HepG2 (cell line): ENCODE data around the gene ATP2B2. TPM values are rescaled to one million over a fixed set of nuclear protein-coding genes. Genes with fewer than 3 reads are reported as not detected.

Source experiments
- ATAC-seq: fragments of 200-7000 bp; cut with Tn5 transposase; 3 replicates; pipeline ENCODE4 v1.9.1; 2020; ENCODE audit warnings: mild to moderate bottlenecking, moderate library complexity
- BruUV-seq: library from RNA; stranded (reverse); fragments of 400-500 nt; replicated peaks from 2 replicates; lab custom pipeline; 2021; lab: Mats Ljungman, UMichigan
- CTCF ChIA-PET: fragments of 300-600 bp; formaldehyde crosslinking; extraction: SDS; loops from one replicate; lab custom pipeline; 2021; ENCODE audit warnings: low total read pairs, inconsistent platforms, low intra/inter-chr PET ratio; lab: Yijun Ruan, JAX
- POLR2A ChIA-PET: fragments of 350-600 bp; sonication (Branson Sonifier 250); formaldehyde crosslinking; loops from one replicate; lab custom pipeline; 2020; ENCODE audit warnings: antibody characterized with exemption, inconsistent platforms; lab: Yijun Ruan, JAX
- DNase-seq: peaks from one replicate; pipeline ENCODE4 v3.0.0-alpha.2; 2015; ENCODE audit warnings: low spot score
- FAIRE-seq: peaks from 3 replicates; lab custom pipeline; 2011; peaks lifted over from hg19 to GRCh38; lab: Jason Lieb, UNC
- H2AFZ ChIP-seq: one replicate; pipeline ENCODE4 v1.6.1; 2011; ENCODE audit warnings: low read length, inconsistent platforms
- H3K27ac ChIP-seq: fragments of 300-600 bp; 3 replicates; pipeline ENCODE4 v1.8.0; 2011; ENCODE audit warnings: mixed run types, mild to moderate bottlenecking, mixed read lengths, low read length, inconsistent platforms; ENCODE audit not compliant: insufficient read depth; ENCODE audit errors: extremely low read length
- H3K27me3 ChIP-seq, 2 experiments: fragments of 200-600 bp in 1 of 2; 2 replicates in 1 of 2; 3 replicates in 1 of 2; pipeline versions ENCODE4 v1.6.0 to v1.8.0; 2011; ENCODE audit warnings: low read length in 2 of 2, mild to moderate bottlenecking in 2 of 2, moderate library complexity in 2 of 2, inconsistent platforms in 1 of 2; ENCODE audit not compliant: insufficient read depth in 2 of 2, control insufficient read depth in 1 of 2
- H3K36me3 ChIP-seq, 2 experiments: fragments of 200-600 bp in 1 of 2; replicated peaks in 1 of 2; 2 replicates in 1 of 2; 3 replicates in 1 of 2; pipeline versions ENCODE4 v1.5.1 to v1.8.0; 2011; ENCODE audit warnings: low read length in 2 of 2, inconsistent platforms in 1 of 2; ENCODE audit not compliant: insufficient read depth in 2 of 2, control insufficient read depth in 1 of 2
- H3K4me1 ChIP-seq: 2 replicates; pipeline ENCODE4 v1.5.1; 2012; ENCODE audit warnings: low read length, inconsistent platforms; ENCODE audit not compliant: insufficient read depth
- H3K4me2 ChIP-seq: 2 replicates; pipeline ENCODE4 v1.6.0; 2011; ENCODE audit warnings: low read depth, low read length, inconsistent platforms
- H3K4me3 ChIP-seq, 3 experiments: fragments of 200-600 bp in 1 of 3; sonication (generic), shearing (Covaris generic) in 1 of 3; replicated peaks in 1 of 3; 2 replicates each; pipeline ENCODE4 v1.5.1; 2011 to 2016; ENCODE audit warnings: low read length in 3 of 3, inconsistent platforms in 2 of 3, low read depth in 2 of 3, mild to moderate bottlenecking in 2 of 3, control low read depth in 1 of 3, mixed read lengths in 1 of 3; ENCODE audit not compliant: insufficient read depth in 1 of 3
- H3K79me2 ChIP-seq: one replicate; pipeline ENCODE4 v1.6.1; 2011; ENCODE audit warnings: low read length, inconsistent platforms; ENCODE audit not compliant: insufficient read depth
- H3K9ac ChIP-seq: 2 replicates; pipeline ENCODE4 v1.6.0; 2011; ENCODE audit warnings: mild to moderate bottlenecking, low read depth, low read length, inconsistent platforms; ENCODE audit not compliant: insufficient read depth
- H3K9me3 ChIP-seq: 2 replicates; pipeline ENCODE4 v1.5.1; 2012; ENCODE audit warnings: mild to moderate bottlenecking, low read length
- H4K20me1 ChIP-seq: 2 replicates; pipeline ENCODE4 v1.6.0; 2011; ENCODE audit warnings: inconsistent platforms, mild to moderate bottlenecking, low read length, moderate library complexity; ENCODE audit not compliant: insufficient read depth
- CCAR2 ChIP-seq: fragments of 200-400 bp; formaldehyde crosslinking; optimal IDR thresholded peaks from 2 replicates; pipeline ENCODE3; 2018; ENCODE audit warnings: low read depth, mild to moderate bottlenecking, low read length, moderate library complexity
- CREM ChIP-seq, 2 experiments: sonication (generic) in 1 of 2; formaldehyde crosslinking in 1 of 2; IDR thresholded peaks; 2 replicates each; pipeline versions ENCODE4 v1.4.0 to v1.6.1; 2016 to 2020; ENCODE audit warnings: antibody characterized with exemption in 1 of 2, mild to moderate bottlenecking in 1 of 2, missing genetic modification reagents in 1 of 2
- FOXC1 ChIP-seq: sonication (generic); formaldehyde crosslinking; IDR thresholded peaks from 2 replicates; pipeline ENCODE4 v1.8.0; 2022; ENCODE audit warnings: mild to moderate bottlenecking, missing genetic modification reagents, borderline replicate concordance
- HMG20B ChIP-seq: conservative IDR thresholded peaks from 2 replicates; pipeline ENCODE4 v1.6.1; 2016; ENCODE audit warnings: missing genetic modification reagents, missing compliant biosample characterization
- KLF11 ChIP-seq: IDR thresholded peaks from 2 replicates; pipeline ENCODE4 v1.6.1; 2016; ENCODE audit warnings: missing compliant biosample characterization
- KMT2B ChIP-seq: IDR thresholded peaks from 2 replicates; pipeline ENCODE4 v1.6.1; 2016; ENCODE audit warnings: missing genetic modification reagents, missing compliant biosample characterization
- PHF5A ChIP-seq: IDR thresholded peaks from one replicate; pipeline ENCODE4 v1.6.1; 2018; ENCODE audit warnings: low read depth, missing genetic modification reagents; ENCODE audit not compliant: unreplicated experiment
- POGK ChIP-seq: sonication (generic); formaldehyde crosslinking; conservative IDR thresholded peaks from 2 replicates; pipeline ENCODE4 v1.8.0; 2022; ENCODE audit warnings: mild to moderate bottlenecking, moderate library complexity, missing genetic modification reagents
- SOX5 ChIP-seq: IDR thresholded peaks from 2 replicates; pipeline ENCODE4 v1.6.1; 2016; ENCODE audit warnings: borderline replicate concordance
- TRIM22 ChIP-seq: fragments of 450-650 bp; IDR thresholded peaks from 2 replicates; pipeline ENCODE4 v1.6.1; 2017
- USF2 ChIP-seq, 2 experiments: sonication (generic) in 1 of 2; formaldehyde crosslinking in 1 of 2; IDR thresholded peaks; 2 replicates each; pipeline versions ENCODE4 v1.5.1 to v1.6.1; 2011 to 2020; ENCODE audit warnings: borderline replicate concordance in 1 of 2, low read depth in 1 of 2, low read length in 1 of 2, mild to moderate bottlenecking in 1 of 2, missing genetic modification reagents in 1 of 2, moderate library complexity in 1 of 2
- ZBTB44 ChIP-seq: sonication (generic); formaldehyde crosslinking; IDR thresholded peaks from 2 replicates; pipeline ENCODE4 v1.4.0; 2020; ENCODE audit warnings: missing genetic modification reagents
- ZNF136 ChIP-seq: sonication (generic); formaldehyde crosslinking; IDR thresholded peaks from 2 replicates; pipeline ENCODE4 v1.8.1; 2022; ENCODE audit warnings: low read depth, mild to moderate bottlenecking, moderate library complexity, missing genetic modification reagents
- ZNF30 ChIP-seq: sonication (generic); formaldehyde crosslinking; IDR thresholded peaks from 2 replicates; pipeline ENCODE4 v1.5.0; 2020; ENCODE audit warnings: mild to moderate bottlenecking, missing genetic modification reagents
- ZNF317 ChIP-seq: sonication (generic); formaldehyde crosslinking; IDR thresholded peaks from 2 replicates; pipeline ENCODE4 v1.5.0; 2020; ENCODE audit warnings: mild to moderate bottlenecking, missing genetic modification reagents
- ZNF333 ChIP-seq: sonication (generic); formaldehyde crosslinking; IDR thresholded peaks from 2 replicates; pipeline ENCODE4 v1.4.0; 2020; ENCODE audit warnings: mild to moderate bottlenecking, missing genetic modification reagents, borderline replicate concordance
- ZNF543 ChIP-seq: sonication (generic); formaldehyde crosslinking; IDR thresholded peaks from 2 replicates; pipeline ENCODE4 v1.4.0; 2020; ENCODE audit warnings: mild to moderate bottlenecking, missing genetic modification reagents
- ZNF773 ChIP-seq: sonication (generic); formaldehyde crosslinking; IDR thresholded peaks from 2 replicates; pipeline ENCODE4 v1.4.0; 2020; ENCODE audit warnings: missing genetic modification reagents, borderline replicate concordance
- WGBS: methylation state at CpG from one replicate; pipeline ENCODE4 v1.1.6; 2017; ENCODE audit warnings: low lambda C conversion rate; 5-methylcytosine and 5-hydroxymethylcytosine counted together
- in situ Hi-C: cut with HindIII; loops from 2 replicates; pipeline ENCODE4 v1.10.0; 2017; ENCODE audit warnings: low pct_unique_long_range_greater_than_20kb; ENCODE audit not compliant: extremely low pct_ligation_motif_present
- intact Hi-C: fragments of 100-400 bp; cut with micrococcal nuclease; formaldehyde crosslinking; loops from one replicate; pipeline ENCODE4 v1.10.0; 2022; ENCODE audit not compliant: unreplicated experiment
- polyA plus RNA-seq, 8 experiments: library from polyadenylated mRNA; depleted of rRNA in 3 of 8; stranded (reverse) in 7 of 8; unstranded in 1 of 8; fragments of >200 nt; fragmentation: Illumina TruSeq in 4 of 8; extraction: Trizol in 4 of 8; gene quantifications; 2 replicates each; pipeline versions ENCODE4 v1.2.1 to v1.2.3, GENCODE V29; 2011 to 2016; ENCODE audit warnings: low read depth in 4 of 8, missing spikeins in 1 of 8, mixed read lengths in 1 of 8; ENCODE audit not compliant: insufficient read depth in 1 of 8
- total RNA-seq, 5 experiments: library from RNA; depleted of rRNA; stranded (reverse); fragments of >200 nt; fragmentation: Illumina TruSeq; extraction: Trizol; gene quantifications; 2 replicates each; pipeline ENCODE4 v1.2.3, GENCODE V29; 2016; ENCODE audit warnings: low read depth in 1 of 5

The ATP2B2 gene
- total and polyA plus RNA-seq, 2 of the 13 experiments (the other 11 are each of a cell fraction or from before 2014, with no cell fraction given), result 1.5 to 2.3 TPM

GRCh38 chr3:10289077-10289476, 216.3 kb downstream of the ATP2B2 start:
- in situ Hi-C loops, result no loop called here
- Histone ChIP-seq H3K27ac (no peak overlapping the region), H3K4me1 (peaks cover 33% of the 10 kb centered on the region), H3K4me3 (no peak overlapping the region), H3K4me2 (no peak overlapping the region)
- no TSS peak for BruUV-seq
- 88% methylated on average over 7 of the region's 9 CpGs for WGBS
- FAIRE-seq, result no peak
- no peak for TF ChIP-seq CREM (IDR thresholded peaks at IDR 0.05)
- TF ChIP-seq CREM (CRISPR knock-in tag; IDR thresholded peaks at IDR 0.05), result no peak
- TF ChIP-seq ZNF773, result no peak
- no peak for TF ChIP-seq KMT2B (CRISPR knock-in tag)
- TF ChIP-seq ZNF543 (CRISPR knock-in tag), result no peak
- no peak for TF ChIP-seq POGK (CRISPR knock-in tag)
- no peak for TF ChIP-seq SOX5 (CRISPR knock-in tag)
- no peak for TF ChIP-seq ZNF317 (CRISPR knock-in tag)
- TF ChIP-seq CCAR2, result no peak
- no peak for TF ChIP-seq FOXC1 (CRISPR knock-in tag)
- no peak for TF ChIP-seq USF2 (IDR thresholded peaks at IDR 0.05; ENCODE audit: low read depth, low read length)
- no peak for TF ChIP-seq USF2 (CRISPR knock-in tag; IDR thresholded peaks at IDR 0.05; ENCODE audit: borderline replicate concordance)
- no peak for TF ChIP-seq KLF11 (CRISPR knock-in tag)
- TF ChIP-seq ZNF136, result no peak
- TF ChIP-seq HMG20B (CRISPR knock-in tag), result no peak
- no peak for TF ChIP-seq TRIM22
- no peak for TF ChIP-seq ZNF333 (CRISPR knock-in tag)
- no peak for TF ChIP-seq ZBTB44 (CRISPR knock-in tag)
- TF ChIP-seq PHF5A (CRISPR knock-in tag), result no peak
- no peak for TF ChIP-seq ZNF30 (CRISPR knock-in tag)
- TF ChIP-seq, all 625 proteins: peak for 0
- DNase-seq, result no peak
- H3K9me3 ChIP-seq, result no peaks in the 10 kb centered on the region
- H3K36me3 ChIP-seq, result peaks cover 8 to 19% of the 10 kb centered on the region in 2 experiments; a peak in 4 of 5 replicates
- H2AFZ ChIP-seq, result no peak overlapping the region
- no peaks in the 10 kb centered on the region for H3K27me3 ChIP-seq
- intact Hi-C loops, result no loop called here
- ChIA-PET POLR2A (interaction anchor here (1.6 kb wide), 1 partner anchor 24 kb away, joined by 3 read pairs; no protein-coding TSS in a partner anchor), CTCF (no interaction called here)
- no peaks in the 10 kb centered on the region for H3K79me2 ChIP-seq
- no peak overlapping the region for H3K9ac ChIP-seq
- H4K20me1 ChIP-seq, result no peaks in the 10 kb centered on the region
- ATAC-seq, result no peak
